ENCODE measurements around the gene MSANTD2.

Gene MSANTD2

DNA sequence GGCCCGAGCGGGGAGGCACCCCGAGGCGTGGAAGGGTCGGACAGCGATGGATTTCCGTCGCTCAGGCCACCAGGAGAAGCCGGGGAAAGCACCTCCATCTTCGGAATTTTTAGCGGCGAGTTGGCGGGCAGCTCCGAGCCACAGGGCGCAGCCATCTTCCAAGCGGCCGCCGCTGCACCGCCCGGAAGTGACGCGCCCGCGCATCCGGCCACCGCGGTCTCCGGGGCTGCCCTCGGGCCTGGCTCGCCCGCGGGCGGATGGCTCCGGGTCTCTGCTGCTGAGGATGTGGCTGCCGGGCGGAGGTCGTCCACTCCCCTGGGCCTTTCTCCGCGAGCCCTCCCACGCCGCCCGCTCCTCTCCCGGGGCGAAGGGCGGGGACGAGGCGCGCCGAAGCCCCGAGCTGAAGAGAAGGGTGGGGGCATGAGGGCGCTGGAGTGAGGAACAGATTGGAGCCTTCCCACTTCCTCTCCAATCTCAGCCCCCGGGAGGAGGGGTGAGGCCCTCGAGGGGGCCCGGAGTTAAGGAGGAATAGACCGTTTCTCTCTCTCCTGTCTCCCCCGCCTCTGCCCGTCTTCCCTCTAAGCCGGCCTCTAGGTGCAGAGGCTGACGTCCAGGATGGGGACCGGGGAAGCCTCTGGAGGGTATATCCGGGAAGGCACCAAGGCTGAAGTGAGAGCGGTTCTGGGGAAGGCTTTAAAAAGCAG lies at the start of gene MSANTD2:
Gene MSANTD2 (minus strand): TSS at position 181 of the 704 bp plus-strand sequence. CDS start 26 bp downstream, at position 155.
- DNase-seq, result peak; percentile 89

DNA sequence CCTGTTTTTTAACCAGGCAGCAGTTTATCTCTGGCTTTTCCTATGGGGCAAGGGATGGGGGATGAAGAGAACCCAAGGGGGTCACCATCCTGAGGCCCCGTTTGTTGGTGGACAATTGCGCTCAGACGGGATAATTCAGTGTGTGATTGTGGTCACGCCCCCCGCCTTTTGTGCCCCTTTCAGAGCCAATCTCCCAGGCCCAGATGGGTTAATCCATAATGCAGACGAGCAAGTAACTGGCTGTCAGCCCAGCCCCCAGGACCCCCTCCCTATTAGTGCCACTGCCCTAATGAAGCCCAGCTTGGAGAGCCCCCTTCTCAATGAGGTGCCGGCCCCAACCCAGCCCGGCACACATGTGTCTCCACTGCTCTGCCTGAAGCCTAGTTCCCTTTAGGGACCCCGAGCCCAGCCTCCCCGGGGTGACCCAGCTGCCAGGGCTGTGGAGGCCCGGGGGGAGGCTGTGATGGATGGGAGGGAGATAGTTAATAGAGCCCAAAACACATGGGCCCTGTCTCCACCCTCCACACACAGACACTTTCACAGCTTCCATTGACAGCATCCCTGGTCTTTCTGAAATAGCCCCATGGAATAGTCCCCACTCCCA lies 46.0 kb upstream of the MSANTD2 start:
- DNase-seq, result no peak

DNA sequence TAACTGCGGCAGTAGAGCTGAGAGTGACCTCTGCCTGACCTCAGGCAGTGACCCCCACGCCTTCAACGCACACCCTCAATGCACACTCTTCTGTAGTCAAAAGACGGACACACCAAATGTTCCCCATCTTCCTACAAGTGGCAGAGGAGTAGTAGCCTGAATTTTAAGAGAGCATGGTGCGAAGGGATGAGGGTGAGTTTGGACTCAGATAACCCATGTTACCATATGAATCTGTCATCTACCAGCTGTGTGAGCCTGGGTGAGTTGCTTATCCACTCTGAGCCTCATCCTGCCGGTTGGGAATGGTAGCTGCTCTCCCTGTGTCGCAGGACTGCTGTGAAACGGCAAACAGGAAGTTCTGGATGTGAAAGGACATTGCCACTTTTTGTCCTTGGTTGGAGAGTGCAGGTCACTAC lies 44.5 kb upstream of the MSANTD2 start:
- DNase-seq, result no peak

DNA sequence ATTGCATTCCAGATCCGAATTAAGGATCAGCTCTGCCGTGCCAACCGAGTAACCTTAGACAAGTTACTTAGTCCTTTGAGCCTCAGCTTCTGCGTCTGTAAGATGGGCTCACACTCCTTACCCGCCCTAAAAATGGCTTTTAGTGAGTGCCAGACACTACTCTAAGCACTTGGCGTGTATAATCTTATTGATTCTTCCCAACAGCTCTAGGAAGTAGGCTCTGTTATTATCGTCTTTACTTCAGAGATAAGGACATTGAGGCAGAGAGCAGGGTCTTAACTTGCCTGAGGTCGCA lies 43.4 kb upstream of the MSANTD2 start:
- DNase-seq, result no peak

DNA sequence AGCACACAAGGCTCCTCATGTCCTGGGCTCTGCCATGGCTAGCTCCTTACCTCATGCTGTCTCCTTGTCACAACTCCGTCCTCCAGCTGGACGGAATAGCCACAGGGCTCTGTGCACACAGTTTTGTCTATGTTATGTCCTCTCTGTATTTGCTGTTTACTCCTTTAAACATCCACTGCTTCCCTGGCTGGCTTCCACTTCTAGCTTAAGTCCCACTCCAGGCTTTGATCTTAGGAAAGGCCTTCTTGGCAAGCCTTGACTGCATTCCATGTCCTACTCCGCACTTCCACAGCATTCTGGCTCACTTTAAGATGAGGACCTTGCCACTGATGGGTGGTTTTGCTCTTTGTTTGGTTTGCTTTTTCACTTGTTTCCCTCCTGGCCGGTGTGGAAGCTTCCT lies 42.1 kb upstream of the MSANTD2 start:
- no peak for DNase-seq

DNA sequence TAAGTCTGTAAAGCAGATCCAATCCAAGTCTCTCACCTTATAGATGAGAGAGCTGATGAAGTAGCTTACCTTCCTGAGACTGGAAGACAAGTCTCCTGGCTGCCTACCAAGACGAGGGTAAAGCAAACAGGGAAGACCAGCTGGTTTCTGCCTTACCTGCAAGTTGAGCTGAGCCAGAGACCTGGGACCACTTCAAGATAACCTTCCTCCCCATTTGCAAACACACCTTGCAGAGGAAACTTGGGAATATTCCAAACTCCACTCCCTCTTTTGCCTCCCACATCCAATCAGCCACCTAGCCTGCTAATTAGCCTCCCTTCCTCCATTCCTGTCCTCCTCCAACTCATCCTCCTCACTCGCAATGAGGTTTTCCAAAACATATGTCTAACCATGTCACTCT lies 41.6 kb upstream of the MSANTD2 start:
- DNase-seq, result peak; percentile 15

DNA sequence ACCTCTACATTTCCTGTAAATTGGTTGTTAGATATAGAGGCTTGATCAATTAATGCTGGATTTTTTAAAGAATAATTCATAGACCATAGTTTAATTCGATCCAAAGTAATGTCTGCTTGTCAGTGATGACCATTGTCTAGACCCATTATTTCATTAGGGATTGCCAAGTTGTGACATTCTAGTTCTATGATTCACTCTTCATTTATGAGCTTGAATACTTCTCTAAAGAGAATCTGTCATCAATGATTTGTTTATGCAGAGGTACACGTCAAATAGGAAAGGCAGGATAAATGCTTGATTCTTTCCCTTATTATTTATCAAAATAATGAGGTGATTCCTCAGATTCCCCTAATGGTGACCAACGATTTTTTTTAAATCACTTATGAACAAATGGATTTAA lies 41.0 kb upstream of the MSANTD2 start:
- no peak for DNase-seq

DNA sequence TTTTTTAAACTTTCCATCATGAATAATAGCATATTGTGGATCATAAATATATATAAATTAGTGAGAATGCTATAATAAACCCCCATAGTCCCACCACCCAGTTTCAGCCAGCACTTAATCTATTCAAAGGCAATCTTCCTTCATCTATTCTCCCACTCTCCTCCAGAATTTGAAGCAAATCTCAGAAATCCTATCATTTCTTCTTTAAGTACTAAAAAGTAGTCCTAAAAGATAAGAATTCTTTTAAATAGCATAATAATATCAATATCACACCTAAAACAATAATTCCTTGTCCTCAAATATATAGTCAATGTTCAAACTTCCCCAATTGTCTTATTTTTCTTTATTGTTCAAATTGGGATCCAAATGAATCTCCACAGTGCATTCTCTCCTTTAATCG lies 40.5 kb upstream of the MSANTD2 start:
- no peak for DNase-seq

DNA sequence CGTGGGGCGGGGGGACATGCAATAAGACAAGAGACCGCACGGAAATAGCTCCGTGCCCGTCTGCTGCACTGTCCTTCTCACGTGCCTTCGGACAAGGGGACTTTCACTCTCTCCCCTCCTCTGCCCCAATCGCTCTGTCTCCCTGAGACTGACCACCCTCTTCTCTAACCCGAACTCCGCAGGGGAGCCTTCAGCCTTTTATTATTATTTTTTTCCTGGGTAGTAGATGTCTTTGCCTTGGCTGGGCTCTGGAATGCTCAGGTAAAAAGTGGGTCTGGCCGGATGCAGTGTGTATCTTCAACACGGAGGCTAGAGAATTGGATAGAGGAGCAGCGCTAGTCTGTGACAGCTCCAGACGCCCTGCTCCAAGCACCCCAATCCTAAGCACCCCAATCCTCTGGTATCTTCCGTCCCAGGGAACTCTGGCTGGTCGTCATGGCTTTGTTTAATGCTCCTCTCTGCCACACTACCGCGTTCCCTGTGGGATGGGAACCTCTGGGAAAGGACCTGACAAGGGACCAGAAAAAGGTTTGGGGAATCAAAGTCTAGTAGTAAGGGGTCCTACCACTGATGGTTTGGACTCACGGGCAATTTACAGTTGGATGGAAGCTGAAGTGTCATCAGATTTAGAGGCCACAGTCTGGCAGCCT lies 39.9 kb upstream of the MSANTD2 start:
- no peak for DNase-seq

DNA sequence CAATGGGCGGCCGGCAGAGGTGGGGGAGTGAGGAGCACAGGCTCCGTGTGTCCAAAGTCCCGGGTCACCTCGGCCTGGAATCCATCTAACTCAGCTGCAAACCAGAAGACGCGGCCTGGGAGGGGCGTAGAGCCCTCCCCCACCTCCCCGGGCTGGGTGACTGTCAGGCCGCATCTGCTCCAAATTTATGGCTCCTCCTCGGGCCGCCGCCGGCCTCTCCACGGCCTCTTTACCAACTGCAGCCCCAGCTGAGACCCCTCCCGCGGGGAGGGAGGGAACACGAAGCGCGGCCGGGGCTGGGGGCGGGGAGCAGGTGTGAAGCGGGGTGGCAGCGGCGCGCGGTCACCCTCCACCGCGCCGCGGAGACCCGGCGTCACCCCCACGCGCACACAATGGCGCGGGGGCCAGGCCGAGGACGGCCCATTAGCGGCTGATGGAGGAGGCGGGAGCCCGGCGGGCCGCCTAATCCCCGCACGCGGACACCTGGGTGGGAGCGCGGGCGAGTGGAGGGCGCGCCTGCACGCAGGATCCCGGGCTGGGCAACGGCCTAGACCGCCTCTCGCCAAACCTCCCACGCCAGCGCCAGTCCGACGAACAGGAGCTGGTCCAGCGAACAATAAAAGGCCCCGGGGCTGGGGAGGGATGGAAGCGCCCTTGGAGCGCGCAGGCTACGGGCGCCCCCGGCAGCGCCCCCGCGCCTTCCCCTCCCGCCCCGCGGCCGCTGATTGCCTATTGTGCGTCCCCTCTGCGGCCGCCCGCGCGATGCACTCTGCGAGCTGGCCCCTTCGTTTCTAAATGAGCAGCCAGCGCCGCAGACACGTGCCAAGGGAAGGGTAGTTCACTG lies 39.1 kb upstream of the MSANTD2 start:
- peak; percentile 41 for DNase-seq

DNA sequence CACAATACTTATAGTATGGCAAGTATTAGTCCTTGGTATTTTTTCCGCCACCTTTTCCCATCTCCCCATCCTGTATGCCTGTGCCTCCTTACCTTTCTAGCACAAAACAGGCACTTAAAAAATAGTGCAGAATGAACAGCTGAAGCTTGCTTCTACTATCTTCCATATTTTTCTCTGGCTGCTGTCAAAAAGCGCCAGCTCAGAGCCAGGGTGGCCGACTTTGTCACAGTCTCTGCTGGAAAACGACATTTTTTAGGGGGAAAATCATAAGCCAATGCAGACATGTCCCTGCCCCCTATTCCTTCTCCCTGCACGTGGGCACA lies 38.6 kb upstream of the MSANTD2 start:
- DNase-seq, result no peak

DNA sequence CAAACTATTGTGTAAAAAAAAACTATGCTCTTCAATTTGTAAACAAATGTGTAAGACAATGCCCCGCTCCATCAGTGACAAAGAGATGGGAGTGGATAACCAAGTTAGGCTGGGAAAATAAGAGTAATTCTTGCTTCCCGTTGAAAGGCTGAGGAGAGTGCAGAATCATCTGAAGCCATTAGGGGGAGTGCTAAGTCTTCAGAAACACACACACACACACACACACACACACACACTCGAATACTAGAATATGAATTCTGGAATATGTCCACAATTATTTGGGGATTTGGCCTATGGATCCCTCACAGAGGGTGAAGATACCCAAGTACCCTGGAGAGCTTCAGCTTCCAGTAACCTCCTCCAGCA lies 37.3 kb upstream of the MSANTD2 start:
- DNase-seq, result peak; percentile 79

DNA sequence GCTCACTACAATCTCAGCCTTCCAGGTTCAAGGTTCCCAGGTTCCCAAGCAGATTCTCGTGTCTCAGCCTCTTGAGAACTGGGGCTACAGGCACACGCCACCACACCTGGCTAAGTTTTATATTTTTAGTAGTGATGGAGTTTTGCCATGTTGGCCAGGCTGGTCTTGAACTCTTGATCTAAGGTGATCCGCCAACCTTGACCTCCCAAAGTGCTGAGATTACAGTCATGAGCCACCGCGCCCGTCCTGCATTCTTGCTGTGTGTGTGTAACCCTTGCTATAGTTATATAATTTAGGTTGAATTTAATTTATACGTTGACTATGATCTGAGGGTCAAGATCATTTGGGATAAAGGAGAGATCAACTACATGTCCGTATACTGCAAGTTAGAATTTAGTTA lies 35.7 kb upstream of the MSANTD2 start:
- DNase-seq, result no peak

DNA sequence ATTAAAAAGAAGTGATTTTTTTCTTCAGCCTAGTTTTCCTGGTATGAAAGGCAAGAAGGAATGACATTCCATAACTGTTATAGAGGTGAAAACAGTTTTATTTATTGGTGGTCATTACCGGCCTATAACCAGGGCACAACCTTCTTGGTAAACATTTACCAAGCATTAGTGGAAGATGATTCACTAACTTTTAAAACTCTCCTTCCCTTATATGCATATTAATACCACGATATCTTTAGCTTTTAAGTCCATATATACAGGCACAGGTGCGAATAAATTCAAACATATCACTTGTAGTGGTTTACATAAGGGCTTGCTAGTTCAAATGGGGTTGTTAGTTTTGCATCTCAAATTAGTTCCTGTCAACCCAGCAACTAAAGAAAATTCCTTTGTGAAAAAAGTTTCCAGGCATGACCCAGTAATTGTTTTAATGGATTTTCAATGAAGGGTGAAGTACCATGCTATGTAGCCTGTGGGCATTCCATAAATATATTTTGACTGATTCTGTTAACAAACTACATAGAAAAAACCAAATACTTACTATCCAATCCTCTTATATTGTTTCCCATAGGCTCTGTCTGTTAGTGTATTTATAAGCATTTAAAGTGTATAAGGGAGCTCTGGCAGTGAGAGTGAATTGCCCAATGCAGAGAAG lies 34.4 kb upstream of the MSANTD2 start:
- no peak for DNase-seq

DNA sequence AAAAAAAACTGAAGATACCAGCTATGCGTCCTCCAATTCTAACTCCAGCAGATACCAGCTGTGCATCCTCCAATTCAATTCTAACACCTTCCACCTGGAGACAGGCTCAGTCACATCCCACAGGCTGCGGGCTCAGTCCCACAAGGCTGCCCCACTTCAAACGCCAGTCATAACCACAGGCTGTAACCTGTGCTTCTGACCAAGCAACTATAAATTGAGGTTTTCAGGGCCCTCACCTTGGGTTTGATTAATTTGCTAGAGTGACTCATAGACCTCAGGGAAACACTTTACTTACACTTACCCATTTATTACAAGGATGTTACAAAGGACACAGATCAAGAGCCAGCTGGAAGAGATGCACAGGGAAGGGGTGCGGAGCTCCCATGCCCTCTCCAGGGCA lies 32.4 kb upstream of the MSANTD2 start:
- no peak for DNase-seq

DNA sequence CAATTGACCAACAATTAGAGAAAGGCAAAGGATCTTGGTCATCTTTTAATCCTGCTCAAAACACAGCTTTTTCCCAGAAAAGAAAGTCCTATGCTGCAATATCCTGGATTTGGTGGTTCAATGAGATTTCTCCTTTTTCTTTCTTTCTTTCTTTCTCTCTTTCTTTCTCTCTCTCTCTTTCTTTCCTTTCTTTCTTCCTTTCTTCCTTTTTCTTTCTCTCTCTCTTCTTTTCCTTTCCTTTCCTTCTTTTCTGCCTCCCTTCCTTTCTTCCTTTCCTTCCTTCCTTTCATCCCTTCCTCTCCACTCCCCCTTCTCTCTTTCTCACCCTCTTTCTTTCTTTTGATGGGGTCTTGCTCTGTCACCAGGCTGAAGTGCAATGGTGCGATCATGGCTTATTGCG lies 31.7 kb upstream of the MSANTD2 start:
- no peak for DNase-seq

DNA sequence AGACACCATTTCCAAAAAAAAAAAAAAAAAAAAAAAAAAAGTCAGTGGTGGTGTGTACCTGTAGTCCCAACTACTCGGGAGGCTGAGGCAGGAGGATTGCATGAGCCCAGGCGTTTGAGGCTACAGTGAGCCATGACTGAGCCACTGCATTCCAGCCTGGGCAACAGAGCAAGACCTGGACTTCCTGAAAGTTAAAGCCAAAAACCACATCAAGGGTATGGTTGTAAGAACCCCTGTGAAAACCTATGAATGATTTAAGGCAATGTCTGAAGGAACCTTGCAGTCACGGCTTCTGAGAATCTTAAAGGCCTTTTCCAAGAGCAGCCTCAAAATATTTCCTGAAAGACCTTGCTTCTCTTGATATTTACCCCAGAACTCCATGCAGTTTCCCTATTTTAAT lies 30.5 kb upstream of the MSANTD2 start:
- DNase-seq, result no peak

DNA sequence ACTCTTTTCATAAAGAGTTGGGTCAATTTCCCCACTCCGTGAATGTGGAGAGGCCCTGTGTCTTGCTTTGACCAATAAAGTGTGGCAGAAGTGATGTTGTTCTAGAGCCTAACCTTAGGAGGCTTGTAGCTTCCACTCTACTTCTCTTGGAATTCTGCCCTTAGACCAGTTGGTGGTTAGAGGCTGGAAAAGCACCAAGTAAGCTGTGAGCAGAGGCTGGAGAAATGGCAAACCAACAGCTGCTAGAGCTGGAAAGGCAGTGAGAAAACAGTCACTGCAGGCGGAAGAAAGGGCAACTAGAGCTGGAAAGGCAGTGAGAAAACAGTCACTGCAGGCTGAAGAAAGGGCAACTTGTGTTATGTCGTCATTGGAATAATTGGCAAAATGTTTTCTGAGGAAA lies 29.8 kb upstream of the MSANTD2 start:
- DNase-seq, result no peak

DNA sequence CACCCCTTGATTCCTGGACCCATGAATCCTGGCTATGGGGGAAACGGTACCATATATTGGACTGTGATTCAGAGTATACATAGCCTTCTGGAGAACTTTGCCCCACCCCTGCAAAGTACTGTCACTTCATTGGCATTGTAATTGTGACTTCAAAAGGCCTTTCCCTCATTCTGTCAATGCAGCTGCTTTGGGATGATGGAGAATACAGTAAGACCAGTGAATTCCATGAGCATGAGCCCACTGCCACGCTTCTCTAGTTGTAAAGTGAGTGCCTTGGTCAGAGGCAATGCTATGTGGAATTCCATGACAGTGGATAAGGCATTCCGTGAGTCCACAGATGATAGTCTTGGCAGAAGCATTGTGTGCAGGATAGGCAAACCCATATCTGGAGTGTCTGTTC lies 25.7 kb upstream of the MSANTD2 start:
- DNase-seq, result no peak

DNA sequence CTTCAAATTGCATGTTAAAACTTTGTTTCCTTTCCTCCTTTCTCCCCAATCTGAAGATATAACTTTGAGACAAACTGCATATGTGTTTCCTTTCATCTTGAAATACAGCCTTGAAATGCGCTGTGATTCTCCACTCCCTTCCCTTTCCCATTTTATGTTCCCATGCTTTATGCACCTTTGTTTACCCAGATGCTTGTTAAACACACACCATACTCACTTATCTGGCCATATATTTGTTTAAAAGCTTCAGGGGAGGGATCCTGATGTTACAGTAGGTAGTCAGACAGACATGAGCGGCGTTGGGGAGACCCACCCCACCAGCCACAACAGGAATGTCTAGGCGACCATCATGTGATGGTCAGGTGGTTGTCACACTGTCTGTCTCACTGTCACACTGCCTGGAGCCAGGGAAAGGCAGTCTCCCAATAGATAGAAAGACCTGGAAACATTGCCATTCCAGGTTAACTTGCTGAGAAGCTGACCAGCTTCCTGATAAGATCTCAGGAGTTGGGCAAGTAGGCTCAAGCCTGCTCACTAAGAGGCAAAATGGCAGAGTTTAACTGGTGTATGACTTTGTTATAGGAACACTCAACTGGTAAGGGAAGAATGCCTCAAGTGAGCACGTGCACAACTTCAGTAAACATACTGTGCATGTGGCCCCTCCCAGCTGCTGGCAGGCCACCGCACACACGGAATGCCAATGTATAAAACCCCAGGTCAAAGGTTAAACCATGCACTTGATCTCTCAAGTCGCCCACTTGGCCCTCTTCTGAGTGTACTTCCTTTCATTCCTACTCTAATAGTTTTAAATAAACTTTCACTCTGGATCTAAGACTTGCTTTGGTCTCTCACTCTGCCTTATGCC lies 23.5 kb upstream of the MSANTD2 start:
- no peak for DNase-seq

DNA sequence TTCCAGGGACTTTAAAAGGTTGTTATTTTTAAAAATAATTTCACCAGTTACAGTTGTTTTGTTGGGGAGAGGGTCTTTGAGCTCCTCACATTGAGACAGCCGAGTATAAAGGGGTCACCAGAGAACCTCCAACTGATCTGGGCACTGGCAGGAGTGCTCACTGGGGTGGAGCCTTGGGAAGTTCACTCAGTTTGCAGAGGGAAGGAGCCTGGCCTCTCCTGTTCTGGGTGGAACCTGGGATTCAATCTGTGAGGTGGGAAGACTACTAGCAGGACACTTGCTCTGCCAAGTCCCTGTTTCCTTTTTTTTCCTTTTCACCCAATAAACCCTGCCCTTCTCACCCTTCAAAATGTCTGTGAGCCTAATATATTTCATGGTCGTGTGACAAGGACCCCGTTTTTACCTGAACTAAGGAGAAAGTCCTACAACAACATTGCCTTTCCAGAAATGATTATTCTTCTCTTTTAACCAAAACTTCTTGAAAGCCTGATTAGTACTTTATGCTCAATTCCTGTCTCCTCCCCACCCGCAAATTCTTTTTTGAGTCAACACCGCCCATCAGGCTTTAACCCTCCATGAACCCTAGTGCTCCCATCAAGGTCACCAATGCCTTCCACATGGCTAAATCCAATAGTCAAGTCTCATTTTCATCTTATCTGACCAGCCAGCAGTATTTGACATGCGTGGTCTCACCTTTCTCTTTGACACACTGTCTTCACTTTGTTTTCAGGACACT lies 22.0 kb upstream of the MSANTD2 start:
- no peak for DNase-seq

DNA sequence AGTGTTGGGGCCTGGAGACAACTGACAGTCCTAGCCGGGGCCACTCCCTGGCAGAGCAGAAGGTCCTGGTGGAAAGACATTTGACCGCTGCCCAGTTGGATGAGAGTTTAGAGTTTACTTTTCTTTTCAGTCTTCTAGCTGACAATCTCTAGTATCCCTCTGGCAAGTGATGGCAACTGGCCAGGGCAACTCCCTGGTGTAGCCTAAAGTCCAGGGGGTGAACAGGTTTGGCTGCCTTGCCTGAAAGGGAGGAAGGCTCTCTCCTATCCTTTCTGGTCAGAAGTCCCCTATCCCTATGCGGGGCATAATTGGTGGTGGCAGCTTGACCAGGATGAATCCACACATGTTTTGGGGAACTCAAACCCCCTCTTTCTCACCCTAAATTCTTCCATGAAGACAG lies 16.8 kb upstream of the MSANTD2 start:
- DNase-seq, result no peak

All from NCI-H1092 treated with DMSO at 0.1 percent for 48 hours (cell line).